Measurements from ENCODE around the gene KRTAP10-4. TPM values are rescaled to one million over a fixed set of nuclear protein-coding genes. Genes with fewer than 3 reads are reported as not detected.

Gene KRTAP10-4
- total and polyA plus RNA-seq, 4 donors = not detected

GRCh38 chr21:44569861-44570517 lies 3.5 kb upstream of the KRTAP10-4 start:
- WGBS = 85% methylated on average over 12 of the region's 12 CpGs
- TF ChIP-seq JUND (IDR thresholded peaks at IDR 0.05) (no peak), HNF4A (conservative IDR thresholded peaks at IDR 0.05) (no peak), EGR1 (IDR thresholded peaks at IDR 0.05; ENCODE audit: low read depth in 2 of 2) (no peak), ATF3 (IDR thresholded peaks at IDR 0.05) (no peak)
- Histone ChIP-seq H3K4me3 (ENCODE audit: low read depth in 1 of 3, low read length in 3 of 3) (no peak overlapping the region), H3K36me3 (ENCODE audit: control insufficient read depth in 4 of 4, insufficient read depth in 3 of 4, low read depth in 1 of 4, low read length in 3 of 4) (no peaks in the 10 kb centered on the region), H3K9me3 (ENCODE audit: control insufficient read depth in 4 of 4, low read length in 3 of 4) (peaks cover 0 to 3% (median 1%) of the 10 kb centered on the region in 4 donors), H3K27me3 (ENCODE audit: control insufficient read depth in 4 of 4, insufficient read depth in 4 of 4, low read length in 3 of 4) (no peaks in the 10 kb centered on the region), H3K4me1 (ENCODE audit: control insufficient read depth in 4 of 4, insufficient read depth in 4 of 4, low read length in 3 of 4) (peaks cover 0 to 7% (median 3%) of the 10 kb centered on the region in 4 donors), H3K9ac (ENCODE audit: low read depth in 1 of 2, low read length in 2 of 2) (no peak overlapping the region), H3K27ac (ENCODE audit: low read depth in 1 of 2, low read length in 2 of 2) (no peak overlapping the region)
- DNase-seq (ENCODE audit: low spot score) = peak; percentile 19

GRCh38 chr21:44571296-44571695 lies 2.2 kb upstream of the KRTAP10-4 start:
- Histone ChIP-seq H3K4me3 (ENCODE audit: low read depth in 1 of 3, low read length in 3 of 3) (no peak overlapping the region), H3K4me1 (ENCODE audit: control insufficient read depth in 4 of 4, insufficient read depth in 4 of 4, low read length in 3 of 4) (peaks cover 0 to 7% (median 3%) of the 10 kb centered on the region in 4 donors), H3K27me3 (ENCODE audit: control insufficient read depth in 4 of 4, insufficient read depth in 4 of 4, low read length in 3 of 4) (no peaks in the 10 kb centered on the region), H3K9ac (ENCODE audit: low read depth in 1 of 2, low read length in 2 of 2) (no peak overlapping the region), H3K9me3 (ENCODE audit: control insufficient read depth in 4 of 4, low read length in 3 of 4) (peaks cover 0 to 3% (median 1%) of the 10 kb centered on the region in 4 donors), H3K27ac (ENCODE audit: low read depth in 1 of 2, low read length in 2 of 2) (no peak overlapping the region), H3K36me3 (ENCODE audit: control insufficient read depth in 4 of 4, insufficient read depth in 3 of 4, low read depth in 1 of 4, low read length in 3 of 4) (no peaks in the 10 kb centered on the region)
- TF ChIP-seq TAF1 (conservative IDR thresholded peaks at IDR 0.05) (no peak), FOXA1 (IDR thresholded peaks at IDR 0.05) (no peak), FOXA2 (IDR thresholded peaks at IDR 0.05) (no peak)
- 71% methylated on average over 4 of the region's 4 CpGs for WGBS
- peak; percentile 27 for DNase-seq (ENCODE audit: low spot score)

GRCh38 chr21:44571844-44572782 lies 1.4 kb upstream of the KRTAP10-4 start:
- Histone ChIP-seq H3K27ac (ENCODE audit: low read depth in 1 of 2, low read length in 2 of 2) (no peak overlapping the region), H3K27me3 (ENCODE audit: control insufficient read depth in 4 of 4, insufficient read depth in 4 of 4, low read length in 3 of 4) (no peaks in the 10 kb centered on the region), H3K9ac (ENCODE audit: low read depth in 1 of 2, low read length in 2 of 2) (no peak overlapping the region), H3K9me3 (ENCODE audit: control insufficient read depth in 4 of 4, low read length in 3 of 4) (peaks cover 0 to 4% (median 1%) of the 10 kb centered on the region in 4 donors), H3K4me3 (ENCODE audit: low read depth in 1 of 3, low read length in 3 of 3) (no peak overlapping the region), H3K36me3 (ENCODE audit: control insufficient read depth in 4 of 4, insufficient read depth in 3 of 4, low read depth in 1 of 4, low read length in 3 of 4) (no peaks in the 10 kb centered on the region), H3K4me1 (ENCODE audit: control insufficient read depth in 4 of 4, insufficient read depth in 4 of 4, low read length in 3 of 4) (peaks cover 0 to 7% (median 3%) of the 10 kb centered on the region in 4 donors)
- 95% methylated on average over 40 of the region's 40 CpGs for WGBS
- peak; percentile 26 for DNase-seq (ENCODE audit: low spot score)
- TF ChIP-seq CTCF (IDR thresholded peaks at IDR 0.05; ENCODE audit: low read depth, low read length, missing input control) (no peak), FOXA1 (IDR thresholded peaks at IDR 0.05) (no peak), JUND (IDR thresholded peaks at IDR 0.05) (no peak), ATF3 (IDR thresholded peaks at IDR 0.05) (no peak), RAD21 (IDR thresholded peaks at IDR 0.05) (no peak), YY1 (IDR thresholded peaks at IDR 0.05) (no peak)
